SU-DHL-6 (cell line): ENCODE data around the gene CCP110.

Experiments
- H2AFZ ChIP-seq: fragments of 200-600 bp; sonication (generic); 2 replicates; pipeline ENCODE4 v1.6.1; 2014; ENCODE audit warnings: low read depth, mild to moderate bottlenecking, moderate library complexity, mixed read lengths, antibody characterized with exemption, low read length; ENCODE audit not compliant: severe bottlenecking
- H3F3A ChIP-seq: fragments of 200-600 bp; shearing (Covaris generic); 2 replicates; pipeline ENCODE4 v1.6.0; 2016; ENCODE audit warnings: antibody characterized with exemption, mild to moderate bottlenecking; ENCODE audit not compliant: insufficient read depth
- H3K27ac ChIP-seq: fragments of 200-600 bp; sonication (generic); 2 replicates; pipeline ENCODE4 v1.5.1; 2016; ENCODE audit warnings: low read depth, mild to moderate bottlenecking, low read length, moderate library complexity, mixed read lengths
- H3K27me3 ChIP-seq: fragments of 200-600 bp; sonication (generic), shearing (Covaris generic); 2 replicates; pipeline ENCODE4 v1.6.0; 2014; ENCODE audit warnings: mild to moderate bottlenecking, low read length
- H3K36me3 ChIP-seq: fragments of 200-600 bp; sonication (generic); 2 replicates; pipeline ENCODE4 v1.6.1; 2014; ENCODE audit warnings: mild to moderate bottlenecking, low read length, mixed read lengths
- H3K4me2 ChIP-seq: fragments of 300-600, 200-600 bp; shearing (Covaris generic), sonication (generic); 2 replicates; pipeline ENCODE4 v1.6.0; 2014; ENCODE audit warnings: low read length, low read depth, mild to moderate bottlenecking; ENCODE audit not compliant: poor library complexity, severe bottlenecking
- H3K4me3 ChIP-seq: fragments of 200-600 bp; sonication (generic); 2 replicates; pipeline ENCODE4 v1.5.1; 2014; ENCODE audit warnings: antibody characterized with exemption, low read length, mild to moderate bottlenecking, mixed read lengths; ENCODE audit not compliant: insufficient read depth, poor library complexity, severe bottlenecking
- H3K79me2 ChIP-seq: fragments of 200-600 bp; sonication (generic); 2 replicates; pipeline ENCODE4 v1.6.1; 2014; ENCODE audit warnings: mild to moderate bottlenecking, low read length, moderate library complexity; ENCODE audit not compliant: insufficient read depth
- H3K9ac ChIP-seq: fragments of 200-600 bp; sonication (generic); 2 replicates; pipeline ENCODE4 v1.7.0; 2014; ENCODE audit warnings: mild to moderate bottlenecking, low read length
- H3K9me2 ChIP-seq: fragments of 200-600 bp; sonication (generic); replicated peaks from 2 replicates; pipeline ENCODE4 v1.6.1; 2014; ENCODE audit warnings: low read length; ENCODE audit not compliant: insufficient read depth
- H3K9me3 ChIP-seq: fragments of 200-600 bp; sonication (generic); 2 replicates; pipeline ENCODE4 v1.6.1; 2014; ENCODE audit warnings: low read length, mixed read lengths; ENCODE audit not compliant: insufficient read depth
- H4K20me1 ChIP-seq: fragments of 200-600 bp; sonication (generic); 2 replicates; pipeline ENCODE4 v1.6.1; 2014; ENCODE audit warnings: low read depth, mild to moderate bottlenecking, antibody characterized with exemption, low read length, moderate library complexity, mixed read lengths
- CTCF ChIP-seq: fragments of 200-600 bp; sonication (generic); IDR thresholded peaks from one replicate; pipeline ENCODE4 v1.5.1; 2017; ENCODE audit warnings: antibody characterized with exemption, mild to moderate bottlenecking, low read length, moderate library complexity; ENCODE audit not compliant: insufficient read depth, poor library complexity, severe bottlenecking
- EZH2phosphoT487 ChIP-seq: fragments of 200-600 bp; sonication (generic), shearing (Covaris generic); conservative IDR thresholded peaks from 2 replicates; pipeline ENCODE4 v1.6.1; 2018; ENCODE audit warnings: mild to moderate bottlenecking, antibody characterized with exemption, low read length, moderate library complexity, mixed read lengths

Gene CCP110

GRCh38 chr16:19513377-19514053 is 10.2 kb upstream of the CCP110 start:
- Histone ChIP-seq H3K27ac (no peak overlapping the region), H3K9me3 (no peaks in the 10 kb centered on the region), H3K36me3 (peaks cover 22% of the 10 kb centered on the region), H4K20me1 (no peaks in the 10 kb centered on the region), H3K9ac (no peak overlapping the region), H3K9me2 (no peaks in the 10 kb centered on the region), H2AFZ (no peak overlapping the region), H3K27me3 (no peaks in the 10 kb centered on the region), H3F3A (no peaks in the 10 kb centered on the region), H3K79me2 (peaks cover 8% of the 10 kb centered on the region; the same call in 1 of the 2 replicates), H3K4me2 (no peak overlapping the region), H3K4me3 (no peak overlapping the region)
- no peak for TF ChIP-seq CTCF
- TF ChIP-seq EZH2phosphoT487, result no peak

GRCh38 chr16:19515757-19516156 is 8.0 kb upstream of the CCP110 start:
- Histone ChIP-seq H3K9ac (no peak overlapping the region), H3K27me3 (no peaks in the 10 kb centered on the region), H3K27ac (no peak overlapping the region), H2AFZ (no peak overlapping the region), H3K9me2 (no peaks in the 10 kb centered on the region), H3K4me3 (no peak overlapping the region), H3K79me2 (peaks cover 28% of the 10 kb centered on the region), H3F3A (no peaks in the 10 kb centered on the region), H3K36me3 (peaks cover 22% of the 10 kb centered on the region), H3K4me2 (no peak overlapping the region), H4K20me1 (no peaks in the 10 kb centered on the region), H3K9me3 (no peaks in the 10 kb centered on the region)
- no peak for TF ChIP-seq CTCF
- TF ChIP-seq EZH2phosphoT487, result no peak

- no peak overlapping the region for H3K9ac ChIP-seq
- no peak for TF ChIP-seq CTCF
- TF ChIP-seq EZH2phosphoT487, result no peak
- H3K4me3 ChIP-seq, result no peak overlapping the region
- peaks cover 4% of the 10 kb centered on the region for H3F3A ChIP-seq
- H4K20me1 ChIP-seq, result no peaks in the 10 kb centered on the region
- H2AFZ ChIP-seq, result no peak overlapping the region
- H3K4me2 ChIP-seq, result no peak overlapping the region
- no peaks in the 10 kb centered on the region for H3K9me3 ChIP-seq
- no peaks in the 10 kb centered on the region for H3K9me2 ChIP-seq
- peaks cover 18% of the 10 kb centered on the region for H3K36me3 ChIP-seq
- peaks cover 38% of the 10 kb centered on the region for H3K79me2 ChIP-seq
- no peaks in the 10 kb centered on the region for H3K27me3 ChIP-seq
- no peak overlapping the region for H3K27ac ChIP-seq
Measured at GRCh38 chr16:19517424-19518089, 6.2 kb upstream of the CCP110 start.
